Amniotic stem cell (primary cell): Measurements from ENCODE around the gene CPM.
"Not testable (repeated sequence)": the region's sequence is repeated elsewhere in the genome, so short reads cannot be mapped to it uniquely, and the experiment has no call there.

Source experiments
- DNase-seq: peaks from one replicate; lab custom pipeline; 2025; lab: John Stamatoyannopoulos, UW

Gene CPM

GRCh38 chr12:68825569-68826217, 107.3 kb downstream of the CPM start:
- no peak for DNase-seq

GRCh38 chr12:68824597-68825250, 108.2 kb downstream of the CPM start:
- no peak for DNase-seq

- no peak for DNase-seq
These were observed 108.8 kb downstream of the CPM start for GRCh38 chr12:68824131-68824530.

GRCh38 chr12:68823696-68824095, 109.3 kb downstream of the CPM start:
- DNase-seq = no peak

- no peak for DNase-seq
These were observed 111.4 kb downstream of the CPM start for GRCh38 chr12:68821357-68822188.

GRCh38 chr12:68819481-68819880, 113.5 kb downstream of the CPM start:
- DNase-seq = not testable (repeated sequence)

- no peak for DNase-seq
These were observed 116.8 kb downstream of the CPM start for GRCh38 chr12:68815928-68816800.

GRCh38 chr12:68815232-68815927, 117.6 kb downstream of the CPM start:
- DNase-seq = no peak

- no peak for DNase-seq
These were observed 118.3 kb downstream of the CPM start for GRCh38 chr12:68814490-68815231.

- DNase-seq = no peak
These were observed 119.8 kb downstream of the CPM start for GRCh38 chr12:68813242-68813593.

- no peak for DNase-seq
These were observed 120.3 kb downstream of the CPM start for GRCh38 chr12:68812553-68813241.

GRCh38 chr12:68811573-68811972, 121.4 kb downstream of the CPM start:
- DNase-seq = not testable (repeated sequence)

- not testable (repeated sequence) for DNase-seq
These were observed 123.0 kb downstream of the CPM start for GRCh38 chr12:68810027-68810389.

- DNase-seq = no peak
These were observed 123.6 kb downstream of the CPM start for GRCh38 chr12:68809190-68810026.

GRCh38 chr12:68808388-68809189, 124.4 kb downstream of the CPM start:
- peak; percentile 93 for DNase-seq

GRCh38 chr12:68807576-68808387, 125.2 kb downstream of the CPM start, which contains the start of gene MDM2:
MDM2 (plus strand) TSS chr12:68808177; CDS start chr12:68808478, 301 bp downstream.
- peak; percentile 63 for DNase-seq

GRCh38 chr12:68807274-68807575, 125.7 kb downstream of the CPM start:
- not testable (repeated sequence) for DNase-seq
